ENCODE results near the gene VRK1. TPM values are rescaled to one million over a fixed set of nuclear protein-coding genes. Genes with fewer than 3 reads are reported as not detected.

The VRK1 gene
- total and polyA plus RNA-seq, 10 of the 15 experiments (the other 5 are each of a cell fraction or from before 2014, with no cell fraction given): 50.9 to 137 (median 84.7) TPM

- Histone ChIP-seq H3K27ac (ENCODE audit: control insufficient read depth, insufficient read depth) (no peak overlapping the region), H3K9me3 (replicated peaks; ENCODE audit: control insufficient read depth, insufficient read depth, low read length) (no peaks in the 10 kb centered on the region), H4K20me1 (ENCODE audit: control insufficient read depth, insufficient read depth) (no peaks in the 10 kb centered on the region), H3K79me2 (ENCODE audit: control insufficient read depth, insufficient read depth, low read length) (no peaks in the 10 kb centered on the region), H3K4me2 (ENCODE audit: control insufficient read depth, insufficient read depth) (no peak overlapping the region), H3K9ac (ENCODE audit: control insufficient read depth, insufficient read depth, low read length) (no peak overlapping the region), H3K4me1 (ENCODE audit: control insufficient read depth, insufficient read depth, low read length) (no peaks in the 10 kb centered on the region), H2AFZ (ENCODE audit: control insufficient read depth, low read depth, low read length) (no peak overlapping the region), H3K4me3 (no peak overlapping the region), H3K36me3 (ENCODE audit: control insufficient read depth in 2 of 2, insufficient read depth in 2 of 2, low read length in 1 of 2) (no peaks in the 10 kb centered on the region), H3K27me3 (replicated peaks in 1 of 2; ENCODE audit: control insufficient read depth in 2 of 2, insufficient read depth in 2 of 2, low read length in 1 of 2) (peaks cover 1 to 4% of the 10 kb centered on the region in 2 experiments; a peak in 1 of 4 replicates)
- DNase-seq (ENCODE audit: low read depth, low spot score): no peak
- TF ChIP-seq CUX1 (IDR thresholded peaks at IDR 0.05; ENCODE audit: insufficient replicate concordance, low read depth, low read length) (no peak), BCLAF1 (IDR thresholded peaks at IDR 0.05) (no peak), CTCF (IDR thresholded peaks at IDR 0.05 in 2 of 3, conservative IDR thresholded peaks at IDR 0.05 in 1 of 3; ENCODE audit: control insufficient read depth in 2 of 3, extremely low read depth in 1 of 3, insufficient read depth in 1 of 3, low read depth in 3 of 3, low read length in 3 of 3) (0 out of 6 replicates have a peak, but pooled peaks of 1 of the 3 experiments have one; percentile 2)
- no peak for FAIRE-seq
- ChIA-PET CTCF (interaction anchor here (1.0 kb wide), 1 partner anchor 98 kb away, joined by 3 read pairs; no protein-coding TSS in a partner anchor), RAD21 (ENCODE audit: unreplicated experiment) (interaction anchor here (0.6 to 1.1 kb wide), 2 partner anchors 54 to 99 kb away, joined by 3 read pairs; no protein-coding TSS in a partner anchor), SMC1A (ENCODE audit: uncharacterized antibody, unreplicated experiment) (no interaction called here), POLR2A (no interaction called here)
- intact Hi-C loops (cut with micrococcal nuclease; ENCODE audit: unreplicated experiment): no loop called here
- 10% methylated on average over 6 of the region's 6 CpGs for WGBS (ENCODE audit: insufficient coverage, insufficient replicate concordance, low lambda C conversion rate, missing lambda C conversion rate)
- ATAC-seq: no peak
- in situ Hi-C loops (cut with MboI): no loop called here
- no TSS peak for BruUV-seq (replicated peaks)
Measured at GRCh38 chr14:96754845-96755184, 42.4 kb upstream of the VRK1 start.

Measured in GM12878 (cell line).